ENCODE data around the gene PROSER1. TPM values are rescaled to one million over a fixed set of nuclear protein-coding genes. Genes with fewer than 3 reads are reported as not detected.
A peak's percentile ranks its signal among the peaks of the same experiment; 100 is the strongest.

The PROSER1 gene
- total and polyA plus RNA-seq, 10 of the 15 experiments (the other 5 are each of a cell fraction or from before 2014, with no cell fraction given) = 14.3 to 66.0 (median 26.9) TPM

GRCh38 chr13:39016087-39016486 is 21.8 kb downstream of the PROSER1 start (continued):
- TF ChIP-seq ZBTB40 (IDR thresholded peaks at IDR 0.05; ENCODE audit: borderline replicate concordance) (no peak), BCL3 (IDR thresholded peaks at IDR 0.05; ENCODE audit: borderline replicate concordance, insufficient read depth, low read depth, low read length, poor library complexity, severe bottlenecking) (no peak), TCF7 (IDR thresholded peaks at IDR 0.05; ENCODE audit: borderline replicate concordance) (no peak), HCFC1 (IDR thresholded peaks at IDR 0.05; ENCODE audit: low read length) (no peak), SREBF2 (IDR thresholded peaks at IDR 0.05; ENCODE audit: low read length) (no peak), FOS (IDR thresholded peaks at IDR 0.05; ENCODE audit: borderline replicate concordance, extremely low read depth, insufficient read length) (no peak), IKZF2 (IDR thresholded peaks at IDR 0.05) (peak; percentile 55 to 67; a peak in 1 of 4 replicates), CEBPZ (IDR thresholded peaks at IDR 0.05; ENCODE audit: low read depth, low read length) (no peak), MTA3 (IDR thresholded peaks at IDR 0.05; ENCODE audit: borderline replicate concordance, low read length) (no peak), HDAC6 (IDR thresholded peaks at IDR 0.05; ENCODE audit: unreplicated experiment) (no peak), ZNF687 (IDR thresholded peaks at IDR 0.05) (no peak), NFYB (IDR thresholded peaks at IDR 0.05; ENCODE audit: insufficient read depth, low read depth, low read length) (no peak), RB1 (IDR thresholded peaks at IDR 0.05; ENCODE audit: borderline replicate concordance) (no peak), SREBF1 (IDR thresholded peaks at IDR 0.05; ENCODE audit: low read length) (no peak), NFIC (IDR thresholded peaks at IDR 0.05; ENCODE audit: low read depth, low read length) (no peak), TARDBP (IDR thresholded peaks at IDR 0.05; ENCODE audit: borderline replicate concordance) (no peak), CHD1 (IDR thresholded peaks at IDR 0.05; ENCODE audit: low read depth, low read length) (no peak)

Measured in GM12878 (cell line).